ENCODE results near the gene FZD4.

DNA sequence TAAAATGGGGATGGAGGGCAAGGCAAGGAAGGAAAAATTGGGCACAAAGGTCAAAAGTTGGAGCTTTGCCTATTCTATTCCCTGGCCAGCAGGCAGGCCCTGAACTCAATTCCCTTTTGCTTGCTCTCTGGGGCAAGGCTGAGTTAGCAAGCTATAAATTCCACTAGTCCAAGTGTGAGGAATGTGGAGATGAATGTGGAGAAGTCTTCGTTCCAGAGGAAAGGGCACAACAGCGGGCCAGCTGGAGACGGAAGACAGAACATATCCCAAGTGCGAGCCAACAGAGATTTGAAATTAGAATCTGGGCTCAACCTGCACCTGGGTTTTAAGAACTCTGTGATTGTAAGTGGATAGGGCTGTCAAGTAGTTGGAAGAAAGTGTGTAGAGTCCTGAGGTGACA is 29.5 kb upstream of the FZD4 start:
- TF ChIP-seq, protein P1, sequence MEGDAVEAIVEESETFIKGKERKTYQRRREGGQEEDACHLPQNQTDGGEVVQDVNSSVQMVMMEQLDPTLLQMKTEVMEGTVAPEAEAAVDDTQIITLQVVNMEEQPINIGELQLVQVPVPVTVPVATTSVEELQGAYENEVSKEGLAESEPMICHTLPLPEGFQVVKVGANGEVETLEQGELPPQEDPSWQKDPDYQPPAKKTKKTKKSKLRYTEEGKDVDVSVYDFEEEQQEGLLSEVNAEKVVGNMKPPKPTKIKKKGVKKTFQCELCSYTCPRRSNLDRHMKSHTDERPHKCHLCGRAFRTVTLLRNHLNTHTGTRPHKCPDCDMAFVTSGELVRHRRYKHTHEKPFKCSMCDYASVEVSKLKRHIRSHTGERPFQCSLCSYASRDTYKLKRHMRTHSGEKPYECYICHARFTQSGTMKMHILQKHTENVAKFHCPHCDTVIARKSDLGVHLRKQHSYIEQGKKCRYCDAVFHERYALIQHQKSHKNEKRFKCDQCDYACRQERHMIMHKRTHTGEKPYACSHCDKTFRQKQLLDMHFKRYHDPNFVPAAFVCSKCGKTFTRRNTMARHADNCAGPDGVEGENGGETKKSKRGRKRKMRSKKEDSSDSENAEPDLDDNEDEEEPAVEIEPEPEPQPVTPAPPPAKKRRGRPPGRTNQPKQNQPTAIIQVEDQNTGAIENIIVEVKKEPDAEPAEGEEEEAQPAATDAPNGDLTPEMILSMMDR (IDR thresholded peaks at IDR 0.05; ENCODE audit: poor library complexity, severe bottlenecking), result no peak
- TF ChIP-seq TAF1 (IDR thresholded peaks at IDR 0.05; ENCODE audit: low read depth), result no peak
